ENCODE measurements around the gene OR4E2. TPM values are rescaled to one million over a fixed set of nuclear protein-coding genes. Genes with fewer than 3 reads are reported as not detected.

OR4E2 gene
- total RNA-seq, 1 experiment from 2014 or later: not detected

DNA sequence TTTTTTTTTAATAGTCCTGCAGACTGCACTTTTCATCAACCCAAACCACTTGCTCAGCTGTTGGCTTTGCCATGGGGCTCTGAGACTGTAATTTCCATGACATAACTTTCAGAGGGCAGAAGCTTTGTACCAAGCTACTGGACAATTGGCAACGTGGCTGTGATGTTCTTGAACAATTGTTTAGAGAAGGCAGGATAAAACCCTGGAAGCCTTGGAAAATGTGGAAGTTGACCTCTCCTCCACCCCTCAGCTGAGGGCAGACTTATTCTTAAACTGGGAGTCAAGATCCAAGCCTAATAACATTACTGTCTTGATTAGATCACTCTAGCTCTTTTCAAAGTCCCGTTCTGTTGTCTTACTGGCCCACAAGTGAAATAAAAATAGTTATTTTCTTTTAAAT is 17.7 kb downstream of the OR4E2 start:
- CTCF ChIA-PET: interaction anchor here (0.6 to 0.7 kb wide), 2 partner anchors 13 to 130 kb away, joined by 3 to 4 read pairs; no protein-coding TSS in a partner anchor

DNA sequence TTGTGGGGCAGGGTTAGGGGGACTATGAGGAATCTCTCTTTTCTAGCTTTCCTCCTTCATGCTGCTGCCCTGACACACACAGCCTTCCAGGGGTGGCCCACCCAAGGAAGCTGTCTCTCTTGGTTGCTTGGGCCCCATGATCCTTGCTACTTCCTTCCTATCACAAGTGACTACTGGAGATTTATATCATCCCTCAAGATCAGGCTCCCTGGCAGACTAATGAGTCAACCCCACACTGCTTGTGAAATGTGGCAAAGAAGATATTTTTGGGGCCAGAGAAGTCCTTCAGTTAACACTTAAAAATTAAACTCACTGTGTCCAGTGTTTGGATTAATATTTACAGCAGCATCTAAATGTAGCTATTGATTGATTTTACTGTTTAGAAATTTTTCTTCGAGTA is 18.5 kb downstream of the OR4E2 start:
- H3K4me3 Mint-ChIP-seq (ENCODE audit: unreplicated experiment): no peak overlapping the region
- POLR2A ChIA-PET: no interaction called here
- no peaks in the 10 kb centered on the region for H3K4me1 Mint-ChIP-seq (ENCODE audit: insufficient read depth, unreplicated experiment)
- H3K27ac Mint-ChIP-seq (ENCODE audit: low read depth, unreplicated experiment): no peak overlapping the region
- CTCF ChIA-PET: interaction anchor here (0.7 to 0.9 kb wide), 2 partner anchors 14 to 126 kb away, joined by 3 read pairs; no protein-coding TSS in a partner anchor
- no peaks in the 10 kb centered on the region for H3K36me3 Mint-ChIP-seq (ENCODE audit: insufficient read depth, unreplicated experiment)
- DNase-seq (ENCODE audit: unreplicated experiment): peak; percentile 5
- TF ChIP-seq, protein P1, sequence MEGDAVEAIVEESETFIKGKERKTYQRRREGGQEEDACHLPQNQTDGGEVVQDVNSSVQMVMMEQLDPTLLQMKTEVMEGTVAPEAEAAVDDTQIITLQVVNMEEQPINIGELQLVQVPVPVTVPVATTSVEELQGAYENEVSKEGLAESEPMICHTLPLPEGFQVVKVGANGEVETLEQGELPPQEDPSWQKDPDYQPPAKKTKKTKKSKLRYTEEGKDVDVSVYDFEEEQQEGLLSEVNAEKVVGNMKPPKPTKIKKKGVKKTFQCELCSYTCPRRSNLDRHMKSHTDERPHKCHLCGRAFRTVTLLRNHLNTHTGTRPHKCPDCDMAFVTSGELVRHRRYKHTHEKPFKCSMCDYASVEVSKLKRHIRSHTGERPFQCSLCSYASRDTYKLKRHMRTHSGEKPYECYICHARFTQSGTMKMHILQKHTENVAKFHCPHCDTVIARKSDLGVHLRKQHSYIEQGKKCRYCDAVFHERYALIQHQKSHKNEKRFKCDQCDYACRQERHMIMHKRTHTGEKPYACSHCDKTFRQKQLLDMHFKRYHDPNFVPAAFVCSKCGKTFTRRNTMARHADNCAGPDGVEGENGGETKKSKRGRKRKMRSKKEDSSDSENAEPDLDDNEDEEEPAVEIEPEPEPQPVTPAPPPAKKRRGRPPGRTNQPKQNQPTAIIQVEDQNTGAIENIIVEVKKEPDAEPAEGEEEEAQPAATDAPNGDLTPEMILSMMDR (IDR thresholded peaks at IDR 0.05; ENCODE audit: unreplicated experiment): no peak
- peaks cover 7% of the 10 kb centered on the region for H3K9me3 Mint-ChIP-seq (ENCODE audit: unreplicated experiment)
- intact Hi-C loops (cut with micrococcal nuclease): no loop called here
- peaks cover 19% of the 10 kb centered on the region for H3K27me3 Mint-ChIP-seq (ENCODE audit: insufficient read depth, unreplicated experiment)
- BruUV-seq (replicated peaks): no TSS peak

More for the DNA sequence above, 17.7 kb downstream of the OR4E2 start:
- no TSS peak for BruUV-seq (replicated peaks)
- TF ChIP-seq, protein P1 (IDR thresholded peaks at IDR 0.05; ENCODE audit: unreplicated experiment): no peak
- intact Hi-C loops (cut with micrococcal nuclease): no loop called here
- POLR2A ChIA-PET: no interaction called here
- H3K4me1 Mint-ChIP-seq (ENCODE audit: insufficient read depth, unreplicated experiment): no peaks in the 10 kb centered on the region
- no peak for DNase-seq (ENCODE audit: unreplicated experiment)
- no peak overlapping the region for H3K4me3 Mint-ChIP-seq (ENCODE audit: unreplicated experiment)
- peaks cover 19% of the 10 kb centered on the region for H3K27me3 Mint-ChIP-seq (ENCODE audit: insufficient read depth, unreplicated experiment)
- peaks cover 7% of the 10 kb centered on the region for H3K9me3 Mint-ChIP-seq (ENCODE audit: unreplicated experiment)
- no peak overlapping the region for H3K27ac Mint-ChIP-seq (ENCODE audit: low read depth, unreplicated experiment)
- H3K36me3 Mint-ChIP-seq (ENCODE audit: insufficient read depth, unreplicated experiment): no peaks in the 10 kb centered on the region

DNA sequence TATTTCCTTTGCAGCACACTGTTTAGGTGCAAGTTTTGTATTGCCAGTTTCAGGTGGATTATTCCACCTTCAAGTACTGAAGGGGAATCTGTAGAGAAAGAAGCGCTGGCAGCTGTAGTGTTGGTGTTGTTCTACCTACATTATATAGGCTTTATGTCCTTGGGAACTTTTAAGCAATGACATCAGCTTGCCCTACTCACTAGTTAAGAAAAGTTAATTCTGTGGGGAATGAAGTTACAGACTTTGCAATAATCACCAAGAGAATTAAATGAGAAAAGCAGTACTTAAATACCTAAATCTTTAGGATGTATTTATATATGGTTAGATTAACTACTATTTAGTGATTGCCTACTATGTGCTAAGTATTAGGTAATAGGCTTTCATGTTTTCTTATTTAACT is 20.1 kb downstream of the OR4E2 start, which contains the start of gene OR4E1:
OR4E1 (minus strand) TSS at position 101 of the 400 bp plus-strand sequence. CDS start 2,883 bp downstream, outside the sequence.
- DNase-seq (ENCODE audit: unreplicated experiment): no peak
- intact Hi-C loops (cut with micrococcal nuclease): no loop called here
- Mint-ChIP-seq H3K4me1 (ENCODE audit: insufficient read depth, unreplicated experiment) (no peaks in the 10 kb centered on the region), H3K4me3 (ENCODE audit: unreplicated experiment) (no peak within 1 kb of the TSS), H3K9me3 (ENCODE audit: unreplicated experiment) (peaks cover 7% of the 10 kb centered on the region), H3K27ac (ENCODE audit: low read depth, unreplicated experiment) (no peak within 1 kb of the TSS), H3K27me3 (ENCODE audit: insufficient read depth, unreplicated experiment) (peaks cover 29% of the 10 kb centered on the region), H3K36me3 (ENCODE audit: insufficient read depth, unreplicated experiment) (no peaks in the 10 kb centered on the region)
- ChIA-PET CTCF (interaction anchor here (0.7 to 1.4 kb wide), 2 partner anchors 8 to 323 kb away, joined by 3 read pairs; no protein-coding TSS in a partner anchor), POLR2A (no interaction called here)
- BruUV-seq (replicated peaks): no TSS peak
- TF ChIP-seq, protein P1 (IDR thresholded peaks at IDR 0.05; ENCODE audit: unreplicated experiment): no peak

DNA sequence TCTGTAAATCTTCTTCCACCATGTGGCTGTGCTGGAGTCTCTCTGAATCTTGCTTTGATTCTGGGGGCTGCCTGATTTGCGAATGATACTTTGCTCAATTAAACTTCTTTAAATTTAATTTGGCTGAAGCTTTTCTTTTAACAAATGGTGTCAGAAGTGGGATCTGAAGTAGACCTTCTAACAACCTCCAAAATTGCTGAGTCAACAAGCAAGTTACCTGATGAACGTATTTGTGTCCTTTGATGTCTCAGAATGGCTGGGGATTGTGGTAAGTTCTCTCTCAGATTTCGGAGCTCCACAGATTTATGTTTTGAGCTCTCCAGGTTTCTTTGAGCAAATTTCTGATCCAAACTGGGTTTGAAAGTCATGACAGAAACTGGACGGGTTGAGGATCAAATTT is 21.9 kb downstream of the OR4E2 start:
- peaks cover 7% of the 10 kb centered on the region for H3K9me3 Mint-ChIP-seq (ENCODE audit: unreplicated experiment)
- H3K36me3 Mint-ChIP-seq (ENCODE audit: insufficient read depth, unreplicated experiment): no peaks in the 10 kb centered on the region
- H3K4me1 Mint-ChIP-seq (ENCODE audit: insufficient read depth, unreplicated experiment): no peaks in the 10 kb centered on the region
- H3K27ac Mint-ChIP-seq (ENCODE audit: low read depth, unreplicated experiment): no peak overlapping the region
- no peak for DNase-seq (ENCODE audit: unreplicated experiment)
- ChIA-PET POLR2A (no interaction called here), CTCF (interaction anchor here (0.6 to 1.5 kb wide), 2 partner anchors 35 to 146 kb away, joined by 3 to 4 read pairs; no protein-coding TSS in a partner anchor)
- intact Hi-C loops (cut with micrococcal nuclease): no loop called here
- H3K4me3 Mint-ChIP-seq (ENCODE audit: unreplicated experiment): no peak overlapping the region
- BruUV-seq (replicated peaks): no TSS peak
- TF ChIP-seq, protein P1 (IDR thresholded peaks at IDR 0.05; ENCODE audit: unreplicated experiment): no peak
- H3K27me3 Mint-ChIP-seq (ENCODE audit: insufficient read depth, unreplicated experiment): peaks cover 13% of the 10 kb centered on the region

All from MCF 10A (cell line).